Hematopoietic multipotent progenitor cell treated with erythropoietin and hydrocortisone succinate and interleukin-3 and kit ligand, for 17 days (in vitro differentiated cells): ENCODE data around the gene RET.

ENCODE experiments used
- DNase-seq: peaks from one replicate; pipeline ENCODE4 v3.0.0-alpha.2; 2015; ENCODE audit warnings: low spot score

Gene RET

GRCh38 chr10:43108951-43109350 is 32.1 kb downstream of the RET start:
- no peak for DNase-seq

GRCh38 chr10:43109671-43110249 is 32.9 kb downstream of the RET start:
- DNase-seq, result no peak

- no peak for DNase-seq
These were observed 33.6 kb downstream of the RET start for GRCh38 chr10:43110338-43111071.

- no peak for DNase-seq
These were observed 34.2 kb downstream of the RET start for GRCh38 chr10:43111101-43111500.

- no peak for DNase-seq
These were observed 35.2 kb downstream of the RET start for GRCh38 chr10:43111921-43112607.

GRCh38 chr10:43112608-43112961 is 35.7 kb downstream of the RET start:
- DNase-seq, result no peak

GRCh38 chr10:43113201-43114087 is 36.6 kb downstream of the RET start:
- DNase-seq, result no peak

- no peak for DNase-seq
These were observed 37.3 kb downstream of the RET start for GRCh38 chr10:43114088-43114742.

- no peak for DNase-seq
These were observed 38.1 kb downstream of the RET start for GRCh38 chr10:43114743-43115611.

GRCh38 chr10:43115881-43116595 is 39.2 kb downstream of the RET start:
- no peak for DNase-seq

GRCh38 chr10:43116596-43116995 is 39.7 kb downstream of the RET start:
- DNase-seq, result no peak

GRCh38 chr10:43117031-43117776 is 40.3 kb downstream of the RET start:
- no peak for DNase-seq

GRCh38 chr10:43117777-43118583 is 41.1 kb downstream of the RET start:
- no peak for DNase-seq

- DNase-seq, result no peak
These were observed 42.0 kb downstream of the RET start for GRCh38 chr10:43118631-43119415.

GRCh38 chr10:43119416-43120115 is 42.7 kb downstream of the RET start:
- DNase-seq, result no peak

- no peak for DNase-seq
These were observed 43.5 kb downstream of the RET start for GRCh38 chr10:43120116-43120928.
